ENCODE measurements around the gene MDGA2. TPM values are rescaled to one million over a fixed set of nuclear protein-coding genes. Genes with fewer than 3 reads are reported as not detected.

The MDGA2 gene
- total RNA-seq, 4 donors from 2014 or later, result 0.16 TPM; not detected in 3

DNA sequence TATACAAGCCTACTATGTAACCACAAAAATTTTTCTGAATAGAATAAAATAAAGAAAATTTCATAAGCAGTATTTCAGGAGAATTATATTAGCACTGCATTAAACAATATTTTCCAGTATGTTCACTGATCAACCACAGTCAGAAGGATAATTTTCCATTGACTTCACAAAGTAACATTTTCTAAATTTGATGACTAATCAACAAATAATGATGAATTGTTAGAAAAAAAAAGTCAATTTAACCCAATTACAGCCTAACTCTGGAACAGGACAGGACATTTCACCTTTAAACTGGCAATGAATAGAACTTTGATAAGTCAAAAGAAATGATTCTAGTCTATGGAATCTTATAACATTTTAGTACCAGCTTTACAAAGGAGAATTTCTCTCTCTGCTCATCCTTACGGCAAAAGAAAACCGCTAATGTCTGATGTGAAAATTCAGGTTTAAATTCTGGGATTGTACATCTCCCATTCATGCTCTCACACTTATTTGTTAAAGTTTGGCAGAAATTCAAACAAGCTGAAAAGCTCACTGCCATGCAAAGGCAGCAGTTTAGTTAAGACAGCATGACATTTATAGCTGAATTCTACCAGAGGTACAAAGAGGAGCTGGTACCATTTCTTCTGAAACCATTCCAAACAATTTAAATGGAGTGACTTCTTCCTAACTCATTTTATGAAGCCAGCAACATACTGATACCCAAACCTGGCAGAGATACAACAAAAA, 84.5 kb downstream of the MDGA2 start:
- TF ChIP-seq, protein P1, sequence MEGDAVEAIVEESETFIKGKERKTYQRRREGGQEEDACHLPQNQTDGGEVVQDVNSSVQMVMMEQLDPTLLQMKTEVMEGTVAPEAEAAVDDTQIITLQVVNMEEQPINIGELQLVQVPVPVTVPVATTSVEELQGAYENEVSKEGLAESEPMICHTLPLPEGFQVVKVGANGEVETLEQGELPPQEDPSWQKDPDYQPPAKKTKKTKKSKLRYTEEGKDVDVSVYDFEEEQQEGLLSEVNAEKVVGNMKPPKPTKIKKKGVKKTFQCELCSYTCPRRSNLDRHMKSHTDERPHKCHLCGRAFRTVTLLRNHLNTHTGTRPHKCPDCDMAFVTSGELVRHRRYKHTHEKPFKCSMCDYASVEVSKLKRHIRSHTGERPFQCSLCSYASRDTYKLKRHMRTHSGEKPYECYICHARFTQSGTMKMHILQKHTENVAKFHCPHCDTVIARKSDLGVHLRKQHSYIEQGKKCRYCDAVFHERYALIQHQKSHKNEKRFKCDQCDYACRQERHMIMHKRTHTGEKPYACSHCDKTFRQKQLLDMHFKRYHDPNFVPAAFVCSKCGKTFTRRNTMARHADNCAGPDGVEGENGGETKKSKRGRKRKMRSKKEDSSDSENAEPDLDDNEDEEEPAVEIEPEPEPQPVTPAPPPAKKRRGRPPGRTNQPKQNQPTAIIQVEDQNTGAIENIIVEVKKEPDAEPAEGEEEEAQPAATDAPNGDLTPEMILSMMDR (IDR thresholded peaks at IDR 0.05), result no peak
- DNase-seq (ENCODE audit: low spot score), result no peak

DNA sequence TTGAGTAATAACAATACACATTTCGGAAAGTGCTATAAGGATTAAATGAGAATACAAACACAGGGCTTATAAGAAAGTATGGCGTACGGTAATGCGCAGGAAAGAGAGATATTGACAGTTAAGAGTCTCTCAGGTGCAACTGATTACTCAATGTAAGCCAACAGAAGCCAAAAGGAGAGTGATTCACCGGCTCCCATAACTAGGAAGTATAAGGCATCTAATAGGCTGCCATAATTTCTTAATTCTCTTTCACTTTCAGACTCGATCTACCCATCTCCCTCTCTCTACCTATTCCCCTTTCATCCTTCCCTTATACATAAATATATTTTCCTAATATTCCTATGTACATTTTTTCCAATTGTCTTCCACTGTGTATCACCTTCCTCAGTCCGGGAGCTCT, 90.0 kb downstream of the MDGA2 start:
- TF ChIP-seq, protein P1 (IDR thresholded peaks at IDR 0.05), result no peak
- DNase-seq (ENCODE audit: low spot score) (no peak), ATAC-seq (ENCODE audit: low FRiP score) (no peak)

More for the DNA sequence above, 84.5 kb downstream of the MDGA2 start:
- no peak for ATAC-seq (ENCODE audit: low FRiP score)

DNA sequence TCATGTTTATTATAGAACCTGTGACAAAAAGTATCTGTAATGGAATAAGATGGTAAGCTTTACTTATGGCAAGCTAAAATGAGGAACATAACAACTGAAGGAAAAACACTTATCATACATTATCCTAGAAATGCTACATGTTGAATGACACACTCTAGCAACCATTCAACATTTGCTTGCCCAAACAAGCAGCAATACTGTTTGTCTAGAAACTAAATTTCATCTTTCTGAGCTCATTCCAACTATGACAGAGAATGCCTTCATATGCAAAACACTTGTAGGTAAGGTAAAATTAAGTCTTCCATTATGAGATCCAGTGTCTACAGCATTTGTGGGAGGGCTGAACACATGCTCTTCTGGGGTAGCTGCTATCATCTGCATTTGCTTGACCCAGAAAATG, 108.1 kb downstream of the MDGA2 start:
- DNase-seq (ENCODE audit: low spot score), result no peak
- TF ChIP-seq, protein P1 (IDR thresholded peaks at IDR 0.05), result no peak
- ATAC-seq (ENCODE audit: low FRiP score), result no peak

DNA sequence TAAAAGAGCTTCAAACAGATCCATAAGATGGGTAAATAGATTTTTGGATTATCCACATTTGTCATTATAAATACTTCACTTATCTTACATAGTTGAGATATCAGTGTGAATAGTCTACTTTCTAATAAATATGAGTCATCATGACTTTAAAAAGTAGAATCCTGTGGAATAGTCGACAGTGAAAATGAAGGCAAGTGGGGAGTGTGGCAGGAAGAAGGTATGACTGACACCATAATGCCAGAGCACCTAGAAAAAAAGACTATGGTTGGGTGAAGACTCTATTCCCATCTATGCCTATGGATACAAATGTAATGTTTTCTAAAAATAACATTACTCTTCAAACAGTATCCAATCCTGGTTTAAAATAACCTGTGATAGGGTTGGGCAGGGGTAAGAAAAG, 117.5 kb downstream of the MDGA2 start:
- TF ChIP-seq, protein P1 (IDR thresholded peaks at IDR 0.05), result no peak
- ATAC-seq (ENCODE audit: low FRiP score), result no peak
- no peak for DNase-seq (ENCODE audit: low spot score)

DNA sequence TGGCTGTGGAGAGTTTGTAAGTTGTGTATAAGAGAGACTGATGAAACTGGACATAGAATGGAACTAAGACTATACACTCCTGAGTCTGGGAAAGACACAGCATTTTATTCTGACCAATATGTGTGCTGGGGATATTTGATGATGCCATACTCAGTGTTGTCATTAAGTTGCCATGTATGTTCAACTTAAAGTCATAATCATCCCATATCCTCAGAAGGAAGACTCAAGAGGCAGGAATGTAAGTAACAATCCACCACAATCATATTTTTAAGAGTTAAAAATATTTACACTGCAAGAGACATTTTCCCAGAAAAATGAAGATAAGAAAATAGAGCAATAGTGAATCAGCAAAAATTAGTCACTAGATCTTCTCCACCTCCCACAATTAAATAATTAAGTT, 120.1 kb downstream of the MDGA2 start:
- ATAC-seq (ENCODE audit: low FRiP score) (peak; percentile 51), DNase-seq (ENCODE audit: low spot score) (no peak)
- TF ChIP-seq, protein P1 (IDR thresholded peaks at IDR 0.05), result no peak

DNA sequence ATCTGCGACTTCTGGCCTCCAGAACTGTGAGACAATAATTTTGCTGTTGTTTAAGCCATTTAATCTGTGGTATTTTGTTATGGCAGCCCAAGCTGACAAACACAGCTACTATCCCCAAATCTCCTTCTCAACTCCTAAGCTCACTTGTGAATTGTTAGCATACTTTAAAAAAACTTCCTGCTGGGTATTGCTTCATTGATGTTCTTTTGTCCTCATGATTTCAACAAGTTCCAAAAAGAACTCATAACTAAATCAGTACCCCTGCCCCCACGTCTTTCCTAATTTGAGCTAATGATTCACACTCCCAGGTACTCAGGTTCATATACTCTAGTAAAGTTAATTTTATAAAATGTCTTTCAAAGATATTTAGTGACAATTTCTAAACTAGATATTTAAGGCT, 125.5 kb downstream of the MDGA2 start:
- no peak for ATAC-seq (ENCODE audit: low FRiP score)
- TF ChIP-seq, protein P1 (IDR thresholded peaks at IDR 0.05), result no peak
- DNase-seq (ENCODE audit: low spot score), result no peak

DNA sequence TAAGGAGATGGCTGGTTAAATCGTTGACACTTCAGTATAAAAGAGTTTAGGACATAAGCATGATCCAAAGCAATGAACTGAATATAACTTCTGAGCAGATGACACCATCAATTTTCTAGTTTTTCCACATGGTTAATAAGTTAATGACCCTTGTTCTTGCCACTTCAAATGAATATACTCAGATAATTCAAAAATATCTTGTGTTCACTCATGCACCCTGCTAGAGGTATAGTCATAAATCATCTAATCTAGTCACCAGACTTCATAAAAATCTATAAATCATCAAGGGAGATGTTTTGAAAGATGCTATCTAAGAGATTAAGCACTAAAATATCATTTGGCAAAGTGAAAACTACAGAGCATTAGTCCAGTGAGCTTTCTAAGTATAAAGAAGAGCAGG, 131.9 kb downstream of the MDGA2 start:
- TF ChIP-seq, protein P1 (IDR thresholded peaks at IDR 0.05), result no peak
- ATAC-seq (ENCODE audit: low FRiP score) (no peak), DNase-seq (ENCODE audit: low spot score) (no peak)

Measured in omental fat pad (tissue), 4 donors.